HG02885 (cell line): ENCODE results near the gene GLIS1.

Source experiments
- ATAC-seq: cut with Tn5 transposase; IDR thresholded peaks from one replicate; pipeline ENCODE4 v1.9.1; 2021; ENCODE audit warnings: mild to moderate bottlenecking; ENCODE audit not compliant: unreplicated experiment, poor library complexity

The GLIS1 gene

GRCh38 chr1:53681977-53682685 is 56.8 kb downstream of the GLIS1 start:
- ATAC-seq = no peak

- ATAC-seq = no peak
Measured at GRCh38 chr1:53681351-53681976, 57.5 kb downstream of the GLIS1 start.

GRCh38 chr1:53680868-53681267 is 58.1 kb downstream of the GLIS1 start:
- no peak for ATAC-seq

GRCh38 chr1:53678938-53679825 is 59.8 kb downstream of the GLIS1 start:
- ATAC-seq = no peak

DNA sequence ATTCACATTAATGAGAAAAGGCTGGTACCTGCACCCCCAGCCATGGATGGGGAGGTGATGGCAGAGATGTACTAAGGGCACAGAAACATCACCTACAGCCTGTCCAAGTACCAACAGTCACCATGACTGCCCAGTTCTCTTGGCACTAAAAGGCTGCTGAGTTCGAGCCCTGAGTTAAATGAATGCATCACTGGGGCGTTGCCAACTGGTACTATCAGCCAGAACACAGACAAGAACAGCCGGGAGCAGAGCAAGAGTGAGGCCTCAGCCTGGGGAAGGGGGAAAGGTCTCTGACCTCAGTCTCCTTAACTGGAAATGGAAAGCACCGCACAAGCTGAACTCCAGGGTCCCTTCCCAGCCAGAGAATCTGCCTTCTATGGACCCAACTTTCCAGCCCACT is 60.5 kb downstream of the GLIS1 start:
- no peak for ATAC-seq

DNA sequence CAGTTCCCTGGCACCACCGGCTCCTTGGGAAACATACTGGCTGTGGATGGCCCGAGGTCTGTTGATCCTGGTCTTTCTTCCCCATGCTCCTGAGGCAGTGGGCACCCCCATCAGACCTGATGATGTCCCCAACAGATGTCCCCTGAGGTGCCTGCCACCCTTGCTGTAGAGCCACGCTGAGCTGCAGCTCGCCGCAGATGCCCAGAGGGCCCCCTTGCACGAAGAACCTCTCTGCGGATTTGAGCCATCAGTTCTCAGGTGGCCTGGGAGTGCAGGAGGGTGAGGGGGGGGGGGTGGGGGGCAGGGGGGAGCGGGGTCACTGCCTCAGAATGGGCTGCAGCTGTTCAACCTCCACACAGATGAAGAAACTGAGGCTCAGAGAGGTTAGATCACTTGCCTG is 60.9 kb downstream of the GLIS1 start:
- no peak for ATAC-seq

GRCh38 chr1:53677486-53677885 is 61.5 kb downstream of the GLIS1 start:
- no peak for ATAC-seq

- no peak for ATAC-seq
Measured at GRCh38 chr1:53672785-53673184, 66.2 kb downstream of the GLIS1 start.

DNA sequence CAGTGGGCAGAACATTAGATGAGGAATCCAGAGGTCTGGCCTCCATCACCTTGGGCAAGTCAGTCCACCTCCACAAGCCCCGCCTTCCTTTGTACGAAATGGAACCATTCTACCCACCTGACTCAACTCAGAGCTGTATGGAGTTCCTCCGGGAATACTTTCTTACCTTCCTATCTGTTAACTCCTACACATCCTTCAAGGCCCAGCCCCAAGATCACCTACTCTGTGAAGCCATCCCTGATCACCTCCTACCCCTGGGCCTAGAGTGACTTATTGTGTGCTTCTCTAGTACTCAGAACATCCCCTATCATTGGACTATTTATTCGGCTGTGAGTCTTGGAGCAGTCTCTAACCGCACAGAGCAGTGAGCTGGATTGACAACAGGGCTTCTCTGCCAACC is 66.7 kb downstream of the GLIS1 start:
- no peak for ATAC-seq

DNA sequence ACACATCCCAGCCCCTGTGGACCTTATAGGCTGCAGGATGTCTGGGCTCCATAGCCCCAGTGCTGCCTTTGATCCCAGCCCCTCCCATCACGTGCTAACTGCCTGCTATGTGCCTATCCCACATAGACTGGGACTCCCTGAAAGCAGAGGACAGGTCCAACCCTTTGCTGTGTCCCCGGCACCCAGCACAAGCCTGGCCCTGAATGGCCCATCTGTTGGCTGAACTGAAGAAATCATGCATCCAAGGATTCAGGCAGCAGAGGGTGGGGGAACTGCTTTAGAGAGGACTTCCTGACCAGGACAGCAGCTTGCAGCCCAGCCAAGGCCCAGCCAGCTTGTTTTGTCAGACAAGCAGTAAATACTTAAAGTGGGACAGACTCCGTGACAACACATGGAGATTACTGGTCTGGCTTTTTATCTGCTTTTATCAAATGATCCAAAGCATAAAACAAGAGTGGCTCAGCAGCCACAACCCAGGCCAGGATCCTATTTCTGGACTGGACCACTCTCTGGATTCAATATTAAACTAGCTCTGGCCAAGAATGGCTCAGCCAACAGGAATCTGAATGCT is 69.3 kb downstream of the GLIS1 start:
- no peak for ATAC-seq

DNA sequence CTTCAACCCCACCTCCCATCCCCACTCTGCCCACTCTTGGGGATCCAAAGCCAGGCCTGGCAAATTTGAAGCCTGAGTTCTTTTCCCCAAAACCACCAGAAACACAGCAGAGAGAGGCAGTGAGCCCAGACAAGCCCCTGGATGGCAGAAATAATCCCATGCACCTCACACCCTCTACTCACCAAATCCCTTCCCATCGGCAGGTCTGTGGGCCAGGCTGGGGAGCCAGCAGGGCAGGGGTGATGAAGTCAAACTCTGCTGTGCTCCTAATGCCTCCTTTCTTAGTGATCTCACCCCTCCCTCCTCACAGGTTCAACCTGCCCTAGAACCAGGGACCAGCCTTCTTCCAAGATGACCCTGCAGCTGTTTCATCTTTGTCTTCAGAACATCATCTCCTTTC is 72.4 kb downstream of the GLIS1 start:
- ATAC-seq = no peak

- ATAC-seq = no peak
Measured at GRCh38 chr1:53665996-53666395, 73.0 kb downstream of the GLIS1 start.

DNA sequence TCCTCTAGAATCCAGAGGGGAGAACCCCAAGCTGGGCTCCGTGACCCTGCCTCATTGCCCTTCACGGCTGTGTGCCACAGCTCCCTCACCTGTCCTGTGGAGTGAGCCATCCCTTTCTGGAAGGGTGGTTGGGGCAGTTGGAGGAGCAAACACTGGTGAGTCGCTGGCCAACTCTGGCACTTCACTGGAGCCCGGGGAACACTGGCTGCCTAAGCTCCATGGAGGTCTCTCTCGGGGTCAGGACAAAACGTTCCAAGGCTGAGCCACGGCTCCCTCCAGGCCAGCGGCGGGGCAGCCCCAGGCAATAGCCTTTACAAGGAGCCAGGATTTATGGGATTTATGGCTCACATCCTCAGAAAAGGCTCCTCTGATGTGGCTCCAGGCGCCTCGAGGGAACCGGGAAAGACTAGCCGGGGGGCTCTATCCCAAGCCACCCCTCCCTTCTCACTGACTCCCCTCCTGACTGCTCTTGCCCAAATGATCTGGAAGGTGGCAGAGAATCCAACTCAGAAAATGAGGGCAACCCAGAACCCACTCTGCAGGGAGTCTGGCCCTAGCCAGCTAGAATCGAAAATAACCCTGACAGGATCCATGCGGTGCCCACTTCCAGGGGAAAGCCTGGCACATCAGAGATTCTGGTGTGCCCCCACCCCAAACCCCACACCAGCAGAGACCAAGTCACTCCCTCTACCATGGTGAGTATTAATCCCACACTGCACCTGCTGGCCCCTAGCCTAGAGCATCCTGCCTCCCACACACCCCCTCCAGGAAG is 75.2 kb downstream of the GLIS1 start:
- no peak for ATAC-seq

- ATAC-seq = no peak
Measured at GRCh38 chr1:53662951-53663350, 76.0 kb downstream of the GLIS1 start.

- ATAC-seq = no peak
Measured at GRCh38 chr1:53662169-53662568, 76.8 kb downstream of the GLIS1 start.

DNA sequence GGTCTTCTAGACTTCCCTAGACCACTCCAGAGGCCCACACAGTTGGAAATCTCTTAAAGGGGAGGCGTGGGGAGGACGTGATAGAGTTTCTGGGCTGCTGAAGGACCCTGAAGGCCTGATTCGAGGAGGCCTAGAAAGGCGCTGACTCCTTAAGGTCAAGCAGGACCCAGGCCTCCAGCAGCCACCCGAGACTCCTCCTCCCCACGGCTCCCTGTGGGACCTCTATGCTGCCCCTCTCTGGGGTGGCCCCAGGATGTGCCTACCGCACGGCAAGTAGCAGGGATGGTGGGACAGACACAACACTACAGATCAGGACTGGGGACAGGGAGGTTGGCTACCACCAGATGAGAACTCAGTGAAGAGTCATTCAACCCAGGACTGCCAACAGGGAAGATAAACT is 77.5 kb downstream of the GLIS1 start:
- no peak for ATAC-seq

- ATAC-seq = no peak
Measured at GRCh38 chr1:53660666-53661065, 78.3 kb downstream of the GLIS1 start.

- no peak for ATAC-seq
Measured at GRCh38 chr1:53659436-53659835, 79.5 kb downstream of the GLIS1 start.

DNA sequence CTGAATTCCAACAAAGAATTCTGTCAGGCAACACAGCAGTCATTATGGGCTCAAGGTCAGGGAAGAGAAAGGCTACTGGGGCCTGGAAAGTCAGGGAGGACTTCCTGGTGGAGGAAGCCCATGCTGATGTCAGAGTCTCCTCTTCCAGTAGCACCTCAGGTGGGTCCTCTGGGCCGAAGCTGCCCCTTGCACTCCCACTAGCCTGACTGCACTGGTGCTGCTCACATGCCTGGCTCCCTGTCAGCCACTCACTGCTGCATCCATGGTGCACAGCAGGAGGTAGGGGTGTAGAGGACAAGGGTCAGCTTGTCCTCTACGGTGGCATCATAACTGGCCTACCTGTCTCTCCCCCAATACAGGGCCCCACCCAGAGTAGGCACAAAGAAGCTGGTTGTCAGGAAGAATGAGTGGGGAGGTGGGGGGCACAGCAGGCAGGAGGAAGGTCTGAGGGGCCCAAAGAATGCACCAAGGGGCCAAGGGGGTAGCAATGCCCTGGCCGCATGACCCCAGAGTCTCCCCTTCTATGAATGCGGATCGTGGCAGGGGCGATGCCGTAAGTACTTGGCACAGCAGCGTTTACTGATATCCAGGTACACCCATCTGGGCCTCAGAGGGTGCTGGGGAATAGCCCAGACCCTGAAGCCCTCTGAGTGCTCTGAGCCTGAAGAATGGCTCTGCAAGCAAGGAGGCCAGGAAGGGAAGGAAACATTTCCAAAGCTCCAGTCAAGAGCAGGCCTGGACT is 80.3 kb downstream of the GLIS1 start:
- no peak for ATAC-seq
